ENCODE data around the gene SMIM23.

SMIM23 gene

DNA sequence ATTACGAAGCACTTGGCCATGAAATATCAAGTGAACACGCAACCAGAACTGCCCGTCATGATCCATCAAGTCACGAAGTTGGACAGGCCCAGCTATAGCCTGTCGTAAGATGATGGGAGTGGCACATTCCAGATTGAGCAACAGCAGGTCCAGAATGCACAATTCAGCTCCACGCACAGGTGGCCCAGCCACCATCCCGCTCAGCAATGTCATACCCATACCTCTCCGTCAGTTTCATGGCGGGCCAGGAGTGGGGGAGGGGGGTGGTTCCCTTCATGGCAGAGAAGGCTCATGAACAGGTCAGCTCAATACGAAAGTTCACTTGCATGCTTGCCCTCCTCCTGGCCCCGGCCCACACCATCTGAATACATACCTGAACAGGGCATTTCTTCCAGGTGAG lies 34.9 kb downstream of the SMIM23 start:
- H3K4me1 Mint-ChIP-seq (ENCODE audit: low read depth) = no peaks in the 10 kb centered on the region
- H3K9me3 Mint-ChIP-seq = no peaks in the 10 kb centered on the region
- H3K36me3 Mint-ChIP-seq (ENCODE audit: low read depth) = no peaks in the 10 kb centered on the region
- DNase-seq = no peak
- no peak overlapping the region for H3K4me3 Mint-ChIP-seq
- no peaks in the 10 kb centered on the region for H3K27me3 Mint-ChIP-seq
- H3K27ac Mint-ChIP-seq = no peak overlapping the region

DNA sequence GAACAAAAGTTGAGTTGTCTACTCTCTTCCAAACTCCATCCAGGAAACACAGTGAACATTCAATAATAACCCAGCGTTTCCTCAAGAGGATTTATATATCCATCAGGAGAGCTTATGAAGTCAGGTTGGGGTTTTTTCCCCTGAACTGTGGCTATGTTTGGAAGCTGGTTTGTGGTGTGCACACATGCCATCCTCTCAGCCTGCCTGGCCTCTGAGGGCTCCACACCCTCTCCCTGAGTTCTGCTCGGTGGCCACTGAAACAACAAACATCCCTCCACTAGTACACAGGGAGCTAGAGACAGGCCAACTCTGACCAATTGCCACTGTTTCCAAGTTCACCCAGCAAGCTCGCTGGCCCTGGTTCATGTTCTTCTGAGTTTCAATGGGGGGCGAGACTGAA lies 35.7 kb downstream of the SMIM23 start:
- Mint-ChIP-seq H3K9me3 (no peaks in the 10 kb centered on the region), H3K27me3 (no peaks in the 10 kb centered on the region), H3K4me3 (no peak overlapping the region), H3K27ac (no peak overlapping the region), H3K36me3 (ENCODE audit: low read depth) (no peaks in the 10 kb centered on the region), H3K4me1 (ENCODE audit: low read depth) (no peaks in the 10 kb centered on the region)
- DNase-seq = no peak

DNA sequence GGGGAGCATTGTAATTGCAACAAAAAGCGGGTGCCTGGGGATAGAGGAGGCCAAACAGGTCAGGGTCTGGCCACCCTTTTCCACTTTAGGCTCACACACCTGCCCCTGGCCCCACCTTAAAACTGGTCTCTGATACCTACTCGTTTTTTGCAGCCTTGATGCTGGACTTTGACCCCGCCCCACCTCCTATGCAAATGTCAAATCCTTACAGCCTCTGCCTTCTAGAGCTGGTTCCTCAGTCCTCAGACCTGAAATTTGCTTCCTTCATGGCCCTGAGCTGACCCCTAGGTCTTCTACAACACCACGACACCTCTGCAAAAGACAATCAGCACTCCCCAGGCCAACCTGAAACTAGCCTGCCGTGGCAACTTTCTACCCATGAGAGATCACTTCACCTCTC lies 37.7 kb downstream of the SMIM23 start:
- no peak overlapping the region for H3K4me3 Mint-ChIP-seq
- no peaks in the 10 kb centered on the region for H3K36me3 Mint-ChIP-seq (ENCODE audit: low read depth)
- H3K27me3 Mint-ChIP-seq = no peaks in the 10 kb centered on the region
- H3K4me1 Mint-ChIP-seq (ENCODE audit: low read depth) = no peaks in the 10 kb centered on the region
- DNase-seq = no peak
- H3K9me3 Mint-ChIP-seq = no peaks in the 10 kb centered on the region
- H3K27ac Mint-ChIP-seq = no peak overlapping the region

DNA sequence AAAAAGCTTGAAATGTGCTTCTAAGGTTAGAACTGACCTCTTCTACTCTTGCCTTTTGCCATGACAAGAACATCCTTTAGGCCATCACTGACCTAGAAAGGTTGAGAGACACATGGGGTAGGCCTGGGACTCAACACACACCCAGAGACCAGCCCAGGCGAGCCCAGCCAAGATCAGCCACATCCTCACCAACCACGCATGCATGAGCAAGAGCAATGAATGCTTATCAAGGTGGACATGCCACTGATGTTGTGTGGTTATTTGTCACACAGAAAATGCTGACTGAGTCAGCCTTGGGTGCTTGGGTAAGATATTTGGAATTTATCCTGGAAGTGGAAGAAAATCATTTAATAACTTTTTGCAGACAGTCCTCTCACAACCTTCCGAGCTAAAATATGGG lies 39.4 kb downstream of the SMIM23 start:
- no peaks in the 10 kb centered on the region for H3K9me3 Mint-ChIP-seq

DNA sequence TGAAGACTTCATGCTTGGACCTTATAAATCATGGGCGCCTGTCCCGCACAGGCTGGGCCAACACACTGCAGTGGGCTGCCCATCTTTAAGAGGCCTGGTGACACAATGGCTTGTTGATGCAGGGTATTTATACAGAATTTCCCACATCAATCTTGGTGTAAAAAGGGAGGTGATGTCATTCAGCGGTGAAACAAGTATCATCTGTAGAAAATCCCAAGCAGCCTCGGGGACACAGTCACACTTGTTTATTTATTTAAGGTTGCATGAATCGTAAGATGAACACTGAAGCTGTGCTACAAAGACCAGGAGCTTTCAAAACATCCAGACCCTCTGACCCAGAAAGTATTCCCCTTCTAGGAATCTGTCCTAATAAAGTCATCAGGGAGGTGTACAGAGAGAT lies 40.5 kb downstream of the SMIM23 start:
- Mint-ChIP-seq H3K4me1 (ENCODE audit: low read depth) (no peaks in the 10 kb centered on the region), H3K27me3 (no peaks in the 10 kb centered on the region), H3K27ac (no peak overlapping the region), H3K36me3 (ENCODE audit: low read depth) (no peaks in the 10 kb centered on the region), H3K9me3 (no peaks in the 10 kb centered on the region), H3K4me3 (no peak overlapping the region)
- DNase-seq = no peak

More for the DNA sequence above, 39.4 kb downstream of the SMIM23 start:
- Mint-ChIP-seq H3K36me3 (ENCODE audit: low read depth) (no peaks in the 10 kb centered on the region), H3K4me1 (ENCODE audit: low read depth) (no peaks in the 10 kb centered on the region), H3K27me3 (no peaks in the 10 kb centered on the region), H3K27ac (no peak overlapping the region), H3K4me3 (no peak overlapping the region)
- no peak for DNase-seq

DNA sequence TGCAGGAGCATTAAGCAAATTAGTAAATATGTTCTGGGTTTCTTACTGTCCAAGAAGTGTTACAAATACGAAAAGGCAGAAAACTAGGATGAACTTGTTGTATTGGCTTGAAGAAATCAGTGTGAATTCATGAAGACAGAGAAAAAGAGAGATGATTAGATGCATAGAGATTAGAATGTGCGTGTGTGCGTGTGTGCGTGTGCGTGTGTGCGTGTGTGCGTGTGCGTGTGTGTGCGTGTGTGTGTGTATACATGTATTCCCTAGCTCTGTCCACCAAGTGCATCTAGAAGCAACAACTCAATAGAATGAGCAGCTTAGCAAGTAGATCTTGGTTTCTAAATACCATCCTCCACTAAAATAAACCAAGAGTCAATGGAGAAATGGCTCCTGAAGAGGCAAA lies 41.5 kb downstream of the SMIM23 start:
- Mint-ChIP-seq H3K4me1 (ENCODE audit: low read depth) (no peaks in the 10 kb centered on the region), H3K36me3 (ENCODE audit: low read depth) (no peaks in the 10 kb centered on the region), H3K27ac (no peak overlapping the region), H3K27me3 (no peaks in the 10 kb centered on the region), H3K9me3 (peaks cover 3% of the 10 kb centered on the region), H3K4me3 (no peak overlapping the region)
- DNase-seq = no peak

DNA sequence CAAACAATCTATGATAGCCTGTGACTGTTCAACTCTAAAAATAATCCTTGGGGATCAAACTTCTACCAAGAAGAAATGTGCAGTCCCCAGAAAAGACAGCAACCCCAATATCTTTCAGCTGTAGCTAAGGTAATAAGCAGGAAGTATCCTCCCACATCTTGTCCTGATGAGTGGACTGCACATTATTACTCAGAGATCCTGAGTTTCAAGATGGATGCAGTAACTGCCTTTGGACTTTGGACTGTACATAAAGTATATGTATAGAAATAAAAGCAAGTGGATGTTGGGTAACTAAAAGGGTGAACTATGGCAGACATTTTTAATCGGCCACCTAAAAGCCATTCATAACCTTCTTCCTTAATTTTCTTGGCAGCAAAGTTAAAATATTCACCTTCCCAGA lies 45.1 kb downstream of the SMIM23 start:
- H3K4me3 Mint-ChIP-seq = no peak overlapping the region
- H3K9me3 Mint-ChIP-seq = peaks cover 8% of the 10 kb centered on the region
- no peaks in the 10 kb centered on the region for H3K27me3 Mint-ChIP-seq
- peaks cover 6% of the 10 kb centered on the region for H3K36me3 Mint-ChIP-seq (ENCODE audit: low read depth)
- DNase-seq = no peak
- H3K27ac Mint-ChIP-seq = no peak overlapping the region
- no peaks in the 10 kb centered on the region for H3K4me1 Mint-ChIP-seq (ENCODE audit: low read depth)

DNA sequence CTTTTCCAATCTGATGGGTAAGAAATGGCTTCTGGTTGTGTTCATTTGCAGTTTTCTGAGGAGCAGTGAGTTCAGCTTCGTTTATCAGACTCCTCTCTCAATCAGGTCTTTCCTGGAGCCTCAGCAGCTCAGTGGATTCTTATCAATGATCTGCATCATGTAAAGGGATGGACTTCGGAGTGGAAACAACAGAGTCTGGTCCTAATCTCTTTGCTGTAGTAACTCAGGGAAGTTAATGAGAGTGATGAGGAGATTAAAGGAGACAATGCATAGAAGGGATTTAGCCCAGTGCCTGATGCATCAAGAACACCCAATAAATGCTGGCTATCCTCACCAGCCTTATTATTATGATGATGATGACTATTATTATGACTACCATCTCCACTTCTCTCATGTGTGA lies 47.2 kb downstream of the SMIM23 start:
- no peaks in the 10 kb centered on the region for H3K27me3 Mint-ChIP-seq
- H3K36me3 Mint-ChIP-seq (ENCODE audit: low read depth) = peaks cover 6% of the 10 kb centered on the region
- H3K4me1 Mint-ChIP-seq (ENCODE audit: low read depth) = no peaks in the 10 kb centered on the region
- H3K4me3 Mint-ChIP-seq = no peak overlapping the region
- H3K27ac Mint-ChIP-seq = no peak overlapping the region
- no peak for DNase-seq
- peaks cover 8% of the 10 kb centered on the region for H3K9me3 Mint-ChIP-seq

DNA sequence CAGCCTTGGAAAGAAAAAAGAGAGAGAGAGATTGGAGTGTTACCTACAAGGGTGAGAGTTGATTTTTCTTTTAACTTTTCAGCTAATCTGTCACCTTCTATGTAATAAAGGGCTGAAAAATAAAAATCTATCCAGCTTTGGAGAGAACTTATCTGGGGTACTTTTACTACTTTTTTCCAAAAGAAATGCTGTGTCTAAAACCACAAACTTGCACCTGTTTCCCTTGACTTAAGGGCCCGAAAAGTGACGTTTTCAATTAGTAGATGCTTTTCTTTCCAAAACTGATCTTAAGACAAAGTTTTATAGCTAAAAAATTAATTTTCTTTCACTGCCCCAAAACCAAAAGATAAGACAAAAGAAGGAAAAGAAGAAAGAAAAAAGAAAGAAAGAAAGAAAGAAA lies 48.8 kb downstream of the SMIM23 start:
- no peak overlapping the region for H3K4me3 Mint-ChIP-seq
- no peaks in the 10 kb centered on the region for H3K27me3 Mint-ChIP-seq
- H3K27ac Mint-ChIP-seq = no peak overlapping the region
- H3K9me3 Mint-ChIP-seq = peaks cover 8% of the 10 kb centered on the region
- peaks cover 6% of the 10 kb centered on the region for H3K36me3 Mint-ChIP-seq (ENCODE audit: low read depth)
- no peak for DNase-seq
- H3K4me1 Mint-ChIP-seq (ENCODE audit: low read depth) = no peaks in the 10 kb centered on the region

DNA sequence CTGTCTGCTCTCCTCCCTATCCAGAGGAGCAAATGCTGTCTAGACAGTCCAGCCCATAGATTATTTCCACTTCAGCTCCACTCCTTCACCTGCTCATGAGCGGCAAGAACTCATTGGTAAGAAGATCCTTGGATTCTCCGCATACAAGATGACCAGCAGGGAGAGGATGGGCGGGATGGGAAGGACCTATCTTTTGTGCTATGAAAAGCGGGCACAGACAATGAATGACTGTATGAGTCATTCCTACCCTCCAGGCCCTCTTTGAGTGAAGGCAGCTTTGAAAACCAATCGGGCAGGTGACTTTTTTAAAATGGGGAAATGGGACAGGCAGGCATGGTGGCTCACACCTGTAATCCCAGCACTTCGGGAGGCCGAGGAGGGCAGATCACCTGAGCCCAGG lies 49.4 kb downstream of the SMIM23 start:
- Mint-ChIP-seq H3K4me3 (no peak overlapping the region), H3K27ac (no peak overlapping the region), H3K9me3 (peaks cover 8% of the 10 kb centered on the region), H3K27me3 (no peaks in the 10 kb centered on the region), H3K36me3 (ENCODE audit: low read depth) (peaks cover 6% of the 10 kb centered on the region), H3K4me1 (ENCODE audit: low read depth) (no peaks in the 10 kb centered on the region)
- DNase-seq = no peak

DNA sequence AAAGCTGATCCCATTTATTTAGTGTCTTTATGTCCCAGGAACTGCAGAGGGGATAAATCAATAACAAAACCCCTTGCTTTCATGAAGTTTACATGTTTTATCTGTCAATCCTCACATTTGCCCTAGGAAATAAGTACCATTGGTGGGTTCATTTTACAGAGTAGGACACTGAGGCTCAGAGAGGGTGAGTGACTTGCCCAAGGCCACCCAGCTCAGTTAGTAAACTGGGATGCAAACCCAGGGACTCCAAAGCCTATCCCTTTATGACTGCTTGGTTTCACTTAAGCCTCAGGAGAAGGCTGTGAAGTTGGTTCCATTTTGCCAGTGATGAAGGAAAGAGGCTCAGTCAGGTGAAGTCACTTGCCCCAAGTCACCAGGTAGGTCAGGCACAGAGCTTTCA lies 51.9 kb downstream of the SMIM23 start:
- Mint-ChIP-seq H3K36me3 (ENCODE audit: low read depth) (peaks cover 4% of the 10 kb centered on the region), H3K27ac (no peak overlapping the region), H3K9me3 (peaks cover 3% of the 10 kb centered on the region), H3K4me3 (no peak overlapping the region), H3K4me1 (ENCODE audit: low read depth) (peaks cover 4% of the 10 kb centered on the region), H3K27me3 (no peaks in the 10 kb centered on the region)
- DNase-seq = no peak

DNA sequence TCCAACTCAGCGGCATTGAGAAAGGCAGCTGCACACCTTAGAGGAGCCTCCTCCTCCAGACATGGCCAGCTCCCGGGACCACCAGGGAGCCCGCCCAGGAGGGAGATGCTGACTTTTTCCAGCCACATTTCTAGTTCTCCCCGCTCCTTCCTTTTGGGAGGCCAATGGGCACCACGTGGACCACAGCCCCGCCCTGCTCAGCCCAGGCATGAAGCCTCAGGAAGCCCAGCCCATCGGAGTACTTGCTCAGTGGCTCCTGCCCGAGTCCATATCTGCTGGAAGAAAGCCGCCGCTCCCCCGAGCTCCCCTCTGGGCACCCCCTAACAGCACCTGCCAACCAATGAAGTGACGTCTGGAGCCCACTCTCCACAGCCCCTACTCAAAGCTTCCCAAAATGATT lies 52.4 kb downstream of the SMIM23 start:
- no peak for DNase-seq
- H3K36me3 Mint-ChIP-seq (ENCODE audit: low read depth) = peaks cover 2% of the 10 kb centered on the region
- peaks cover 3% of the 10 kb centered on the region for H3K9me3 Mint-ChIP-seq

DNA sequence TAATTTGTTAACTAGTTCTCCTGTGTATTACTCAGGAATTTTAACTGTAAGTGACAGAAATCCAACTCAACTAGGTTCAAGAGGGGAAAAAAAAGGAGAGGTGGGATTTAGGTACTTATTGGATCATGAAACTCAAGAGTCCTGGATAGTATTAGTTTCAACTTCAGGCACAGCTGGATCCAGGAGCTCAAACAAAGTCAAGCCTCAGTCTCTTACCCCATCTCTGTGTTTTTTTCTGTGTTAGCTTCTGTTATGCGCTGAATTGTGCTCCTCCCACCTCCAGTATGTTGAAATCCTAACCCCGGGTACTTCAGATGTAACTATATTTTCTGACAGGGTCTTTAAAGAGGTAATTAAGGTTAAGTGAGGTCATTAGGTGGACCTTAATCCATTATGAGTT lies 53.5 kb downstream of the SMIM23 start:
- Mint-ChIP-seq H3K36me3 (ENCODE audit: low read depth) (peaks cover 2% of the 10 kb centered on the region), H3K4me3 (no peak overlapping the region), H3K27me3 (no peaks in the 10 kb centered on the region), H3K27ac (no peak overlapping the region), H3K9me3 (no peaks in the 10 kb centered on the region), H3K4me1 (ENCODE audit: low read depth) (peaks cover 4% of the 10 kb centered on the region)
- no peak for DNase-seq

More for the DNA sequence above, 52.4 kb downstream of the SMIM23 start:
- H3K27ac Mint-ChIP-seq = no peak overlapping the region
- H3K27me3 Mint-ChIP-seq = no peaks in the 10 kb centered on the region
- H3K4me1 Mint-ChIP-seq (ENCODE audit: low read depth) = peaks cover 4% of the 10 kb centered on the region
- no peak overlapping the region for H3K4me3 Mint-ChIP-seq

DNA sequence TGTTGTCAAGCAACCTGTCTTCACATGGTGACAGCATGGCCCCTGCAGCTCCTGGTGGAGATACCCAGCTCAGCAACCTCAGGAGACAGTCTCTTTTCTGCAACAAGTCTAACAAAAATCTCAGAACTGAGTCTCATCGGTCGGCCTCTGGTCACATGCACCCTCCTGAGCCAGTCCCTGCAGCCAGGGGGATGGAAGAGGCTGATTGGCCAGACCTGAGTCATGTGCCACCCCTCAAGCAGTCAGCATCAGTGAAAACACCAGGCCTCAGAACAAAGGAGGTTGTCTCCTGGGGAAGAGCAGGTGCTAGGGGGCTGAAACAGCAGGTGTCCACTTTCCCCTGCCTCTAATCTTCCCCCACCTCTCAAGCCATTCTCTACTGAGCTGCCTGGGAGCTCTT lies 54.4 kb downstream of the SMIM23 start:
- Mint-ChIP-seq H3K27me3 (no peaks in the 10 kb centered on the region), H3K36me3 (ENCODE audit: low read depth) (peaks cover 1% of the 10 kb centered on the region), H3K4me3 (no peak overlapping the region), H3K9me3 (no peaks in the 10 kb centered on the region), H3K4me1 (ENCODE audit: low read depth) (peaks cover 4% of the 10 kb centered on the region), H3K27ac (no peak overlapping the region)
- DNase-seq = no peak
